Measurements from ENCODE around the gene SEMA5B. TPM values are rescaled to one million over a fixed set of nuclear protein-coding genes. Genes with fewer than 3 reads are reported as not detected.

Gene SEMA5B
- total and polyA plus RNA-seq, 12 donors: 1.3 to 12.7 (median 7.4) TPM

- DNase-seq (no peak), ATAC-seq (no peak)
- H3K36me3 ChIP-seq: no peaks in the 10 kb centered on the region
- no peaks in the 10 kb centered on the region for H3K27me3 ChIP-seq
- 95 to 96% methylated on average over 7 of the region's 7 CpGs for WGBS, 2 donors
- H3K4me1 ChIP-seq: peaks cover 16 to 67% (median 34%) of the 10 kb centered on the region in 9 donors
- no peak for TF ChIP-seq CTCF (IDR thresholded peaks at IDR 0.05)
- no peaks in the 10 kb centered on the region for H3K9me3 ChIP-seq
- H3K27ac ChIP-seq: no peak overlapping the region
- intact Hi-C loops (cut with DNase I): no loop called here
- H3K4me3 ChIP-seq: no peak overlapping the region
These were observed 59.8 kb downstream of the SEMA5B start for GRCh38 chr3:122967765-122968164.

- Histone ChIP-seq H3K4me1 (peaks cover 16 to 67% (median 34%) of the 10 kb centered on the region in 9 donors), H3K4me3 (no peak overlapping the region), H3K27ac (no peak overlapping the region), H3K36me3 (no peaks in the 10 kb centered on the region), H3K27me3 (no peaks in the 10 kb centered on the region), H3K9me3 (no peaks in the 10 kb centered on the region)
- no peak for TF ChIP-seq CTCF (IDR thresholded peaks at IDR 0.05)
- DNase-seq: no peak
- intact Hi-C loops (cut with DNase I): no loop called here
- ATAC-seq: no peak
- 88 to 89% methylated on average over 4 of the region's 4 CpGs for WGBS, 2 donors
These were observed 60.2 kb downstream of the SEMA5B start for GRCh38 chr3:122967356-122967755.

- no peak overlapping the region for H3K4me3 ChIP-seq
- no peak for TF ChIP-seq CTCF (IDR thresholded peaks at IDR 0.05)
- no peaks in the 10 kb centered on the region for H3K27me3 ChIP-seq
- intact Hi-C loops (cut with DNase I): no loop called here
- ATAC-seq: no peak
- no peak overlapping the region for H3K27ac ChIP-seq
- no peak for DNase-seq
- peaks cover 0 to under 1% (median 0%) of the 10 kb centered on the region in 9 donors for H3K36me3 ChIP-seq
- H3K4me1 ChIP-seq: peaks cover 16 to 73% (median 40%) of the 10 kb centered on the region in 9 donors
- H3K9me3 ChIP-seq: no peaks in the 10 kb centered on the region
These were observed 61.5 kb downstream of the SEMA5B start for GRCh38 chr3:122966045-122966444.

- TF ChIP-seq CTCF (IDR thresholded peaks at IDR 0.05): no peak
- DNase-seq (no peak), ATAC-seq (peak in 1 of 8 donors; percentile 39)
- Histone ChIP-seq H3K4me3 (no peak overlapping the region), H3K9me3 (no peaks in the 10 kb centered on the region), H3K36me3 (peaks cover 0 to 12% (median 0%) of the 10 kb centered on the region in 9 donors), H3K27ac (peak overlapping the region in 7 of 10 donors; percentile 7 to 44 (median 36)), H3K27me3 (no peaks in the 10 kb centered on the region), H3K4me1 (peaks cover 9 to 71% (median 30%) of the 10 kb centered on the region in 9 donors)
- WGBS, 2 donors: 19 to 30% methylated on average over 2 of the region's 2 CpGs
- intact Hi-C loops (cut with DNase I): no loop called here
These were observed 62.8 kb downstream of the SEMA5B start for GRCh38 chr3:122964811-122965210.
